PC-9 (cell line): ENCODE measurements around the gene OBP2A. TPM values are rescaled to one million over a fixed set of nuclear protein-coding genes. Genes with fewer than 3 reads are reported as not detected.
"Not testable (repeated sequence)": the region's sequence is repeated elsewhere in the genome, so short reads cannot be mapped to it uniquely, and the experiment has no call there.

Experiments
- BruUV-seq: library from RNA; stranded (reverse); fragments of 400-500 nt; replicated peaks from 2 replicates; lab custom pipeline; 2021; lab: Mats Ljungman, UMichigan
- CTCF ChIA-PET: fragments of 300-600 bp; sonication (Branson Sonifier 250); formaldehyde crosslinking; loops from one replicate; lab custom pipeline; 2022; ENCODE audit warnings: antibody characterized with exemption; lab: Charles Lee
- POLR2A ChIA-PET: fragments of 300-600 bp; sonication (Branson Sonifier 250); formaldehyde crosslinking; loops from one replicate; lab custom pipeline; 2022; ENCODE audit warnings: antibody characterized with exemption; ENCODE audit not compliant: unreplicated experiment; lab: Charles Lee
- DNase-seq, 2 experiments: peaks; one replicate each; pipeline versions ENCODE4 v3.0.0 to v3.0.0-alpha.2; 2015 to 2022; ENCODE audit warnings: mixed read lengths in 1 of 2
- H2AFZ ChIP-seq: fragments of 200-600 bp; sonication (generic); 2 replicates; pipeline ENCODE4 v1.8.1; 2017; ENCODE audit warnings: antibody characterized with exemption
- H3F3A ChIP-seq: fragments of 200-600 bp; sonication (generic); 2 replicates; pipeline ENCODE4 v1.8.1; 2017; ENCODE audit warnings: antibody characterized with exemption, mild to moderate bottlenecking, low read depth; ENCODE audit not compliant: insufficient read depth
- H3K27ac ChIP-seq: fragments of 200-600 bp; sonication (generic); 2 replicates; pipeline ENCODE4 v1.6.1; 2016; ENCODE audit warnings: mixed run types
- H3K27me3 ChIP-seq: fragments of 200-600 bp; sonication (generic); 2 replicates; pipeline ENCODE4 v1.6.1; 2016; ENCODE audit warnings: low read depth, mixed run types; ENCODE audit not compliant: insufficient read depth
- H3K36me3 ChIP-seq: fragments of 200-600 bp; sonication (generic); 2 replicates; pipeline ENCODE4 v1.6.1; 2016; ENCODE audit warnings: low read depth, mixed run types
- H3K4me1 ChIP-seq: fragments of 200-600 bp; sonication (generic); replicated peaks from 2 replicates; pipeline ENCODE4 v1.6.1; 2016; ENCODE audit warnings: mixed run types; ENCODE audit not compliant: insufficient read depth
- H3K4me2 ChIP-seq: fragments of 200-600 bp; sonication (generic); 2 replicates; pipeline ENCODE4 v1.6.1; 2017; ENCODE audit warnings: mixed run types
- H3K4me3 ChIP-seq: fragments of 200-600 bp; sonication (generic); 2 replicates; pipeline ENCODE4 v1.6.1; 2016; ENCODE audit warnings: mixed run types
- H3K79me2 ChIP-seq: fragments of 200-600 bp; sonication (generic); 2 replicates; pipeline ENCODE4 v1.6.1; 2017; ENCODE audit warnings: low read depth, mixed run types
- H3K9me2 ChIP-seq: fragments of 200-600 bp; sonication (generic); 2 replicates; pipeline ENCODE4 v1.8.1; 2017; ENCODE audit warnings: mild to moderate bottlenecking; ENCODE audit not compliant: insufficient read depth
- H3K9me3 ChIP-seq: fragments of 200-600 bp; sonication (generic); 2 replicates; pipeline ENCODE4 v1.8.1; 2016; ENCODE audit warnings: low read depth; ENCODE audit not compliant: insufficient read depth
- H4K20me1 ChIP-seq: fragments of 200-600 bp; sonication (generic); 2 replicates; pipeline ENCODE4 v1.8.1; 2017; ENCODE audit not compliant: insufficient read depth
- CTCF ChIP-seq: fragments of 200-600 bp; sonication (generic); conservative IDR thresholded peaks from 2 replicates; pipeline ENCODE4 v1.6.1; 2017; ENCODE audit warnings: mixed run types, antibody characterized with exemption, mild to moderate bottlenecking, moderate library complexity
- EZH2 ChIP-seq: fragments of 200-600 bp; sonication (generic); IDR thresholded peaks from 2 replicates; pipeline ENCODE4 v1.8.0; 2017; ENCODE audit warnings: antibody characterized with exemption, low read depth
- intact Hi-C: fragments of 100-400 bp; cut with micrococcal nuclease; formaldehyde crosslinking; loops from one replicate; pipeline ENCODE4 v1.10.0; 2022; ENCODE audit not compliant: unreplicated experiment
- total RNA-seq: library from RNA; stranded (reverse); gene quantifications from 2 replicates; pipeline ENCODE4 v1.2.3, GENCODE V29; 2021

The OBP2A gene
- total RNA-seq, 1 experiment from 2014 or later, result not detected

GRCh38 chr9:135533674-135534073 lies 12.3 kb upstream of the OBP2A start:
- no TSS peak for BruUV-seq
- ChIA-PET CTCF (no interaction called here), POLR2A (no interaction called here)
- no peaks in the 10 kb centered on the region for H3K9me2 ChIP-seq
- H3K36me3 ChIP-seq, result no peaks in the 10 kb centered on the region
- no peaks in the 10 kb centered on the region for H4K20me1 ChIP-seq
- H3K4me1 ChIP-seq, result no peaks in the 10 kb centered on the region
- no peak for TF ChIP-seq EZH2
- TF ChIP-seq CTCF, result no peak
- H2AFZ ChIP-seq, result no peak overlapping the region
- no peak overlapping the region for H3K4me3 ChIP-seq
- no peak overlapping the region for H3K27ac ChIP-seq
- H3F3A ChIP-seq, result no peaks in the 10 kb centered on the region
- peaks cover 90% of the 10 kb centered on the region for H3K27me3 ChIP-seq
- DNase-seq, result no peak
- no peak overlapping the region for H3K4me2 ChIP-seq
- intact Hi-C loops, result no loop called here
- no peaks in the 10 kb centered on the region for H3K9me3 ChIP-seq
- no peaks in the 10 kb centered on the region for H3K79me2 ChIP-seq

GRCh38 chr9:135534192-135534711 lies 11.7 kb upstream of the OBP2A start:
- POLR2A ChIA-PET, H3K4me1 ChIP-seq, H3K9me2 ChIP-seq, H3K36me3 ChIP-seq, intact Hi-C loops, BruUV-seq, H3K27ac ChIP-seq, DNase-seq, H3K4me2 ChIP-seq, H4K20me1 ChIP-seq, H2AFZ ChIP-seq, H3K4me3 ChIP-seq, H3K79me2 ChIP-seq, H3F3A ChIP-seq, H3K9me3 ChIP-seq, CTCF ChIA-PET: not testable (repeated sequence)
- peaks cover 93% of the 10 kb centered on the region for H3K27me3 ChIP-seq

- CTCF ChIA-PET, H3K79me2 ChIP-seq, H3K4me2 ChIP-seq, POLR2A ChIA-PET, H3K9me2 ChIP-seq, H3K27ac ChIP-seq, H3K4me3 ChIP-seq, H4K20me1 ChIP-seq, H2AFZ ChIP-seq, H3K9me3 ChIP-seq, DNase-seq, intact Hi-C loops, H3K4me1 ChIP-seq, H3F3A ChIP-seq, BruUV-seq, H3K36me3 ChIP-seq: not testable (repeated sequence)
- H3K27me3 ChIP-seq, result peaks cover 93% of the 10 kb centered on the region
Measured at GRCh38 chr9:135534826-135535225, 11.1 kb upstream of the OBP2A start.

DNA sequence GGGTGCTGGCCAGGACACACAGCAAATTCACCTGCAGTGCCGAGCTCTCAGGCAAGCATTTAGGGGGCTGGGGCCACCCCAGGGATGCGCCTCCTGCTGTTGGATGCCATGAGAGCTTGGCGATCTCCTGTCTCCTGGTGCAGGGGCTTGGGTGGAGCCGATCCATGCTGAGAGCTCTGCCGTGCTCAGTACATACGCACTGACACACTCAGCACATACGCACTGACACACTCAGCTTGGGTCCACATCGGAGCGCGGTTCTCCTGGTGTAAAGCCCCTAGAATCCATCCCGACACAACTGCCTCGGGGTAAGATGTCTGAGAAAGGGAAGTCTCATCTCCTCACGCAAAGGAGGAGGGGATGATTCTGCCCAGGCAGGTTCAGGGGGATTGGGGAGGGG lies 10.3 kb upstream of the OBP2A start:
- H3K9me3 ChIP-seq, H3K4me3 ChIP-seq, H3K4me2 ChIP-seq, H3K9me2 ChIP-seq, intact Hi-C loops, H3K79me2 ChIP-seq, BruUV-seq, POLR2A ChIA-PET, DNase-seq, H4K20me1 ChIP-seq, H3K4me1 ChIP-seq, H3F3A ChIP-seq, H3K27ac ChIP-seq, H2AFZ ChIP-seq, CTCF ChIA-PET, H3K36me3 ChIP-seq: not testable (repeated sequence)
- peaks cover 93% of the 10 kb centered on the region for H3K27me3 ChIP-seq
